Measurements from ENCODE around the gene CALHM6. TPM values are rescaled to one million over a fixed set of nuclear protein-coding genes. Genes with fewer than 3 reads are reported as not detected.

Gene CALHM6
- total RNA-seq, 1 experiment from 2014 or later, result not detected

GRCh38 chr6:116507324-116507723, 46.1 kb downstream of the CALHM6 start:
- DNase-seq (ENCODE audit: low read depth, low spot score), result no peak
- peaks cover 0 to 9% of the 10 kb centered on the region in 2 experiments; a peak in 2 of 4 replicates for H3K4me1 ChIP-seq (ENCODE audit: control insufficient read depth in 1 of 2, insufficient read depth in 2 of 2, low read length in 2 of 2)
- no peak for ATAC-seq
- no peaks in the 10 kb centered on the region for H3K9me2 ChIP-seq (ENCODE audit: insufficient read depth)
- BruUV-seq (replicated peaks), result no TSS peak
- ChIA-PET RAD21 (ENCODE audit: low non-redundant PET in 1 of 2, low total read pairs in 2 of 2, uncharacterized antibody in 2 of 2, unreplicated experiment in 2 of 2) (no interaction called here), CTCF (no interaction called here), POLR2A (no interaction called here)
- no peak overlapping the region for H2AFZ ChIP-seq (ENCODE audit: low read depth, low read length, poor library complexity, severe bottlenecking)
- TF ChIP-seq CEBPB (IDR thresholded peaks at IDR 0.05; ENCODE audit: low read depth), result no peak
- no peak for TF ChIP-seq MAX (IDR thresholded peaks at IDR 0.05)
- no peak for TF ChIP-seq EZH2phosphoT487 (IDR thresholded peaks at IDR 0.05; ENCODE audit: borderline replicate concordance)
- no peak for TF ChIP-seq ZNF274 (IDR thresholded peaks at IDR 0.05; ENCODE audit: low read depth, low read length)
- TF ChIP-seq ELF1 (IDR thresholded peaks at IDR 0.05; ENCODE audit: borderline replicate concordance, low read depth), result no peak
- TF ChIP-seq CTCF (IDR thresholded peaks at IDR 0.05 in 2 of 3, conservative IDR thresholded peaks at IDR 0.05 in 1 of 3; ENCODE audit: borderline replicate concordance in 1 of 3, insufficient read depth in 1 of 3, low read depth in 2 of 3, low read length in 2 of 3), result no peak
- no peak for TF ChIP-seq YY1 (IDR thresholded peaks at IDR 0.05; ENCODE audit: extremely low read depth, insufficient replicate concordance, low read depth, low read length)
- TF ChIP-seq REST (IDR thresholded peaks at IDR 0.05; ENCODE audit: low read depth), result no peak
- no peak for TF ChIP-seq EZH2 (IDR thresholded peaks at IDR 0.05)
- TF ChIP-seq SIN3A (IDR thresholded peaks at IDR 0.05; ENCODE audit: low read depth), result no peak
- TF ChIP-seq RAD21 (IDR thresholded peaks at IDR 0.05; ENCODE audit: low read depth), result no peak
- TF ChIP-seq ZBTB33 (IDR thresholded peaks at IDR 0.05; ENCODE audit: extremely low read depth, insufficient replicate concordance, low read length), result no peak
- no peak for TF ChIP-seq CBX3 (IDR thresholded peaks at IDR 0.05; ENCODE audit: low read depth)
- TF ChIP-seq POLR2AphosphoS5 (IDR thresholded peaks at IDR 0.05; ENCODE audit: low read depth, low read length), result no peak
- no peak for TF ChIP-seq JUND (IDR thresholded peaks at IDR 0.05)
- no peak for TF ChIP-seq ZFX (IDR thresholded peaks at IDR 0.05)
- no peak for TF ChIP-seq FOSL1 (IDR thresholded peaks at IDR 0.05; ENCODE audit: low read depth)
- H3K36me3 ChIP-seq (ENCODE audit: control insufficient read depth in 1 of 2, insufficient read depth in 2 of 2, low read length in 2 of 2), result no peaks in the 10 kb centered on the region
- no peak overlapping the region for H3K4me3 ChIP-seq (replicated peaks in 1 of 2; ENCODE audit: low read depth in 1 of 2, low read length in 2 of 2)
- no peak overlapping the region for H3K27ac ChIP-seq (ENCODE audit: low read depth, low read length)
- intact Hi-C loops (cut with micrococcal nuclease), result no loop called here
- H3K4me2 ChIP-seq (ENCODE audit: low read length), result no peak overlapping the region
- no peaks in the 10 kb centered on the region for H3K27me3 ChIP-seq (ENCODE audit: insufficient read depth, low read length)
- H3K9ac ChIP-seq (ENCODE audit: low read length), result no peak overlapping the region
- no peaks in the 10 kb centered on the region for H3K9me3 ChIP-seq (ENCODE audit: control insufficient read depth in 1 of 2, insufficient read depth in 1 of 2, low read depth in 1 of 2, low read length in 2 of 2)
- no peaks in the 10 kb centered on the region for H3K79me2 ChIP-seq (ENCODE audit: insufficient read depth, low read length)
- no peaks in the 10 kb centered on the region for H4K20me1 ChIP-seq (ENCODE audit: insufficient read depth)
